HG03045 (cell line): ENCODE data around the gene TMEM190.
"Not testable (repeated sequence)": the region's sequence is repeated elsewhere in the genome, so short reads cannot be mapped to it uniquely, and the experiment has no call there.

Experiments used
- ATAC-seq: cut with Tn5 transposase; IDR thresholded peaks from one replicate; pipeline ENCODE4 v1.9.1; 2021; ENCODE audit warnings: mild to moderate bottlenecking, moderate library complexity; ENCODE audit not compliant: unreplicated experiment

The TMEM190 gene

GRCh38 chr19:55418185-55418584 is 41.6 kb downstream of the TMEM190 start:
- ATAC-seq = no peak

- ATAC-seq = no peak
These were observed 42.5 kb downstream of the TMEM190 start for GRCh38 chr19:55419103-55419502.

- ATAC-seq = no peak
These were observed 43.1 kb downstream of the TMEM190 start for GRCh38 chr19:55419624-55420236.

- ATAC-seq = not testable (repeated sequence)
These were observed 44.7 kb downstream of the TMEM190 start for GRCh38 chr19:55421281-55421680.

- no peak for ATAC-seq
These were observed 46.8 kb downstream of the TMEM190 start for GRCh38 chr19:55423225-55424005.

- no peak for ATAC-seq
These were observed 47.9 kb downstream of the TMEM190 start for GRCh38 chr19:55424518-55424917.

GRCh38 chr19:55426042-55426441 is 49.4 kb downstream of the TMEM190 start:
- no peak for ATAC-seq
